GM12878 (cell line): ENCODE data around the gene SLC25A26.

Experiments
- ATF3 ChIP-seq: IDR thresholded peaks from 2 replicates; pipeline ENCODE4 v1.6.1; 2011; ENCODE audit warnings: low read depth, mild to moderate bottlenecking, low read length, moderate library complexity, borderline replicate concordance; ENCODE audit errors: extremely low read depth
- CTCF ChIP-seq, 3 experiments: IDR thresholded peaks in 2 of 3; conservative IDR thresholded peaks in 1 of 3; 2 replicates each; pipeline ENCODE4 v1.5.1; 2011; ENCODE audit warnings: low read depth in 3 of 3, low read length in 3 of 3, mild to moderate bottlenecking in 3 of 3, control low read depth in 2 of 3, moderate library complexity in 2 of 3, inconsistent platforms in 1 of 3, mixed read lengths in 1 of 3; ENCODE audit not compliant: control insufficient read depth in 2 of 3, insufficient read depth in 1 of 3; ENCODE audit errors: extremely low read depth in 1 of 3
- EZH2 ChIP-seq: IDR thresholded peaks from 2 replicates; pipeline ENCODE4 v1.6.1; 2012; ENCODE audit warnings: low read depth, mild to moderate bottlenecking, control low read depth, inconsistent platforms, low read length, borderline replicate concordance; ENCODE audit not compliant: control insufficient read depth
- REST ChIP-seq: IDR thresholded peaks from 2 replicates; pipeline ENCODE4 v1.6.1; 2012; ENCODE audit warnings: mild to moderate bottlenecking, low read depth, low read length
- ZBTB33 ChIP-seq: fragments of 450-650 bp; IDR thresholded peaks from 2 replicates; pipeline ENCODE4 v1.6.1; 2017; ENCODE audit warnings: mild to moderate bottlenecking

GRCh38 chr3:66227915-66228314 is 7.1 kb downstream of the SLC25A26 start:
- TF ChIP-seq EZH2 (no peak), CTCF (IDR thresholded peaks at IDR 0.05 in 2 of 3, conservative IDR thresholded peaks at IDR 0.05 in 1 of 3; ENCODE audit: control insufficient read depth in 2 of 3, extremely low read depth in 1 of 3, insufficient read depth in 1 of 3, low read depth in 3 of 3, low read length in 3 of 3) (no peak), ZBTB33 (no peak), ATF3 (no peak), REST (no peak)
